Prostate gland (tissue), 2 donors: Measurements from ENCODE around the gene DOCK2.

Source experiments
- CTCF ChIP-seq, 4 experiments: fragments of 200-600 bp in 2 of 4; fragments of 450-650 bp in 2 of 4; sonication (generic) in 2 of 4; IDR thresholded peaks; 1 replicate in 3 of 4; 2 replicates in 1 of 4; pipeline ENCODE4 v1.5.1; 2016 to 2019; ENCODE audit warnings: antibody characterized with exemption in 4 of 4, mild to moderate bottlenecking in 2 of 4, moderate library complexity in 2 of 4
- POLR2AphosphoS5 ChIP-seq: sonication (generic); formaldehyde crosslinking; IDR thresholded peaks from one replicate; pipeline ENCODE4 v1.6.1; 2017; ENCODE audit warnings: antibody characterized with exemption

- no peak for TF ChIP-seq CTCF (IDR thresholded peaks at IDR 0.05)
- TF ChIP-seq POLR2AphosphoS5 = no peak
These were observed 258.9 kb downstream of the DOCK2 start for GRCh38 chr5:169895926-169896325.
